ENCODE measurements around the gene ADGRG6.
"Not testable (repeated sequence)": the region's sequence is repeated elsewhere in the genome, so short reads cannot be mapped to it uniquely, and the experiment has no call there.

The ADGRG6 gene

GRCh38 chr6:142342986-142343385, 41.2 kb downstream of the ADGRG6 start:
- no peak overlapping the region for H3K4me3 ChIP-seq (ENCODE audit: low read length)
- DNase-seq (ENCODE audit: low read depth) = no peak
- TF ChIP-seq, protein P1, sequence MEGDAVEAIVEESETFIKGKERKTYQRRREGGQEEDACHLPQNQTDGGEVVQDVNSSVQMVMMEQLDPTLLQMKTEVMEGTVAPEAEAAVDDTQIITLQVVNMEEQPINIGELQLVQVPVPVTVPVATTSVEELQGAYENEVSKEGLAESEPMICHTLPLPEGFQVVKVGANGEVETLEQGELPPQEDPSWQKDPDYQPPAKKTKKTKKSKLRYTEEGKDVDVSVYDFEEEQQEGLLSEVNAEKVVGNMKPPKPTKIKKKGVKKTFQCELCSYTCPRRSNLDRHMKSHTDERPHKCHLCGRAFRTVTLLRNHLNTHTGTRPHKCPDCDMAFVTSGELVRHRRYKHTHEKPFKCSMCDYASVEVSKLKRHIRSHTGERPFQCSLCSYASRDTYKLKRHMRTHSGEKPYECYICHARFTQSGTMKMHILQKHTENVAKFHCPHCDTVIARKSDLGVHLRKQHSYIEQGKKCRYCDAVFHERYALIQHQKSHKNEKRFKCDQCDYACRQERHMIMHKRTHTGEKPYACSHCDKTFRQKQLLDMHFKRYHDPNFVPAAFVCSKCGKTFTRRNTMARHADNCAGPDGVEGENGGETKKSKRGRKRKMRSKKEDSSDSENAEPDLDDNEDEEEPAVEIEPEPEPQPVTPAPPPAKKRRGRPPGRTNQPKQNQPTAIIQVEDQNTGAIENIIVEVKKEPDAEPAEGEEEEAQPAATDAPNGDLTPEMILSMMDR (conservative IDR thresholded peaks at IDR 0.05; ENCODE audit: low read length) = no peak

DNA sequence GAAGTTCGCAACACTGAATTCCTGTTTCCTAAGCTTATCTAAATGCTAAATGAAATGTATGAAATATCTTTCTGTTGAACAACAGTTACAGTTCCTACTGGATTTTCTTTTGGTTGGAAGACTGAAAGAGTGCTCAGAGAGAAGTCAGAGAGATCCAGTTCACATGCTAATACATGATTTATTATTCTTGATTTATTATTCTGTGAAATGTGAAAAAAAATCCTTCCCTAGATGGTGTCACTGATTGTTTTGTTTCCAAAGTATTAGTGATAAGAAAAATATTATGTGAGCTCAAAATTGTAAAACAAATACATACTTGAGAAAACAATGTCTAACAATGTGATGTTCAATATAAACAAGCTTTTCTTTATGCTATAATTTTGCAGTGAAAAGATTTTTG, 42.1 kb downstream of the ADGRG6 start:
- TF ChIP-seq, protein P1 (conservative IDR thresholded peaks at IDR 0.05; ENCODE audit: low read length) = no peak
- DNase-seq (ENCODE audit: low read depth) = no peak
- H3K4me3 ChIP-seq (ENCODE audit: low read length) = no peak overlapping the region

DNA sequence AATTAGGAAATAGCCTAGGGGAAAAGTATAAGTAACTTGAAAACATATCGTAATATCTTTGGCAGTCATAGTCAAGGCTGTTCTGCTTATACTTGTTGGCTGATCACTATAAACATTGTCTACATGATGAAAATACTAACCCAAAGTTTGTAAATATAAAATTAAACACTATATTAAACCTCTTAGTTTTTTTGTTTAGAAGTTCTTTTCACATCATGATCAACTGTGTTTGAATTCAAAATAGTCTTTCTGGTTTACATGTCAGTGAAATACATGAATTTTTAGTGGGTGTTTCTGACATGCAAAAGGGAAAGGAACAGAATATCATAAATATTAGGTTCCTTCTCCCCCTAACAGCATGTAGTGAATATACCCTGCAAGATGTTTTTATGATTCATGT, 43.5 kb downstream of the ADGRG6 start:
- TF ChIP-seq, protein P1 (conservative IDR thresholded peaks at IDR 0.05; ENCODE audit: low read length) = no peak
- no peak overlapping the region for H3K4me3 ChIP-seq (ENCODE audit: low read length)
- no peak for DNase-seq (ENCODE audit: low read depth)

DNA sequence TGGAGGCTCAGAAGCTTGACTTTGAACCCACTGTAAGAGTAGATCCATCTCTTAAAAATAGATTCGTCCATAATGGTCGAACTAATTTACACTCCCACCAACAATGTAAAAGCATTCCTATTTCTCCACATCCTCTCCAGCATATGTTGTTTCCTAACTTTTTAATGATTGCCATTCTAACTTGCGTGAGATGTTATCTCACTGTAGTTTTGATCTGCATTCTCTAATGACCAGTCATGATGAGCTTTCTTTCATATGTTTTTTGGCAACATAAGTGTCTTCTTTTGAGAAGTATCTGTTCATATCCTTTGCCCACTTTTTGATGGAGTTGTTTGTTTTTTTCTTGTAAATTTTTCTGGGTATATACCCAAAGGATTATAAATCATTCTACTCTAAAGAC, 44.4 kb downstream of the ADGRG6 start:
- not testable (repeated sequence) for H3K4me3 ChIP-seq (ENCODE audit: low read length); DNase-seq (ENCODE audit: low read depth)

GRCh38 chr6:142349215-142349823, 47.5 kb downstream of the ADGRG6 start:
- no peak overlapping the region for H3K4me3 ChIP-seq (ENCODE audit: low read length)
- DNase-seq (ENCODE audit: low read depth) = no peak
- TF ChIP-seq, protein P1 (conservative IDR thresholded peaks at IDR 0.05; ENCODE audit: low read length) = no peak

DNA sequence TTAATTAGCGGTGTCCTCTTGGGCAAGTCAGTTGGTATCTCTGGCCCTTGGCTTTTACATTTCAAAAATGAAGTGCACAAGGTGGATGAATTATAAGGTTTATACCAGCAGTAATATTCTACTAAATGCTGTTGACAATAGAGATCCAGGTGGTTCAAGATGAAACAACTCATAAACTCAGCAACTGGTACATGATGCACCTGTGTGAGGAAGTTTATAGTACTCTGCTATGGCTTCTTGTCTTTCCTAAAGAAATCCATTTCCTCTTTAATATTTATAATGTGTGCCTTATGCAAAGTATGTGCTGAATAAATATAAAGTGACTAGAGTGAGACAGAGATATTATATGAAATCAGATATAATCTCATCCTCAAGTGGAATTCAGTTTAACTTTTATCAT, 48.5 kb downstream of the ADGRG6 start:
- no peak for DNase-seq (ENCODE audit: low read depth)
- TF ChIP-seq, protein P1 (conservative IDR thresholded peaks at IDR 0.05; ENCODE audit: low read length) = no peak
- H3K4me3 ChIP-seq (ENCODE audit: low read length) = no peak overlapping the region

DNA sequence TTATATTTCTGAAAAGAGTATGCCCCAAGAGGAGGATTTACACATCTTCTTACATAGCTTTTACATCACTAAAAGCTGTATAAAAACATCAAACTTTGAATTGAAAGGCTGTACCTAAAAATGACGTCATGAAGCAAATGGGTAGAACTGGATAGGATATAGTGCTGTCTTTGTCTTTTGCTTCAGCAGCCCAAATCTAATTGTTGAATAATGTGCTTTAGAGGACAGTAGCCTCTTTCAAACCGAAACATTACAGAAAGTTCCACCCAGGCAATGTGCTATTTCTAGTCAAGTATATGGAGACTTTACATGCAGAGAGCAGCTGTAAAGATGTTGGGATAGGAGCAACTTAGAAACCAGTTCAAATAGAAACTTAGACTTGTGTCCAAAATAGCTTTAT, 51.9 kb downstream of the ADGRG6 start:
- no peak overlapping the region for H3K4me3 ChIP-seq (ENCODE audit: low read length)
- TF ChIP-seq, protein P1 (conservative IDR thresholded peaks at IDR 0.05; ENCODE audit: low read length) = no peak
- no peak for DNase-seq (ENCODE audit: low read depth)

DNA sequence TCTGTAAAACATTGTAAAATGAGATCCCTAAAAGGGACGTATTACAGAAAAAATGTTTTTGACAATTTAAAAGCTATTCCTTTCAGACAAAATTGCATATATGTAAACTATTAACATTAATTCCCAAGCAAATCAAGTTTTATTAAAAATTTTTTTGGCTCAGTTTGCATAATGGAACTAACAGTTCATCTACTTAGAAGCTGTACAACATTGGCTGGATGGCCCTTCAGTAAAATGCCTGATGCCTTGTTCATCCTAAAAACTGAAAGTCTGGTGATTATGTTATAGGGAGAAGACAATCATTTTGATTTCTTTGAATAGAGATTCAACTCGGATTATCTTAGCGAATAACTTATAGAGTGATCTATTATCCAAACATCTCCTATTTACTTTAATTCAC, 52.8 kb downstream of the ADGRG6 start:
- no peak for DNase-seq (ENCODE audit: low read depth)
- no peak overlapping the region for H3K4me3 ChIP-seq (ENCODE audit: low read length)
- TF ChIP-seq, protein P1 (conservative IDR thresholded peaks at IDR 0.05; ENCODE audit: low read length) = no peak

Measured in AG10803 (cell line).